Measurements from ENCODE around the gene KAT2B.
"Not testable (repeated sequence)": the region's sequence is repeated elsewhere in the genome, so short reads cannot be mapped to it uniquely, and the experiment has no call there.

Gene KAT2B

DNA sequence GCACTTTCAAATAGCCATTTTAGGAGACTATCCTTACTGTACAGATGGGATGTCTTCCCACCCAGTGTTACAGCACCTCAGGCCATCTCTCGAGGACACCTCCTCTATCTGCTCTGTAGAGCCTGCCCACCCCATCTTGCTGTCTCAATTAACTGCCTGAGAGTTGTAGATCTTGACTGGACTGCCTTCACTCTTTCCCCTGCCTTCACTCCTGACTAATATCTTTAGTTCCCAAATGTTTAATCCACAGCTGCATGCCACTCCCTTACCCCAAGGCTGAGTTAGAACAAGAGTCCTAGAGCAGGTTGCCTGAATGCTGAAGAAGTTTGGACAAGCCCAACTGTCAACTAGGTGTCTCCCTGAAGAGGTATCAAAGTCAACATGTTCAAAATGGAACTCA, 26.9 kb upstream of the KAT2B start:
- TF ChIP-seq, protein P1, sequence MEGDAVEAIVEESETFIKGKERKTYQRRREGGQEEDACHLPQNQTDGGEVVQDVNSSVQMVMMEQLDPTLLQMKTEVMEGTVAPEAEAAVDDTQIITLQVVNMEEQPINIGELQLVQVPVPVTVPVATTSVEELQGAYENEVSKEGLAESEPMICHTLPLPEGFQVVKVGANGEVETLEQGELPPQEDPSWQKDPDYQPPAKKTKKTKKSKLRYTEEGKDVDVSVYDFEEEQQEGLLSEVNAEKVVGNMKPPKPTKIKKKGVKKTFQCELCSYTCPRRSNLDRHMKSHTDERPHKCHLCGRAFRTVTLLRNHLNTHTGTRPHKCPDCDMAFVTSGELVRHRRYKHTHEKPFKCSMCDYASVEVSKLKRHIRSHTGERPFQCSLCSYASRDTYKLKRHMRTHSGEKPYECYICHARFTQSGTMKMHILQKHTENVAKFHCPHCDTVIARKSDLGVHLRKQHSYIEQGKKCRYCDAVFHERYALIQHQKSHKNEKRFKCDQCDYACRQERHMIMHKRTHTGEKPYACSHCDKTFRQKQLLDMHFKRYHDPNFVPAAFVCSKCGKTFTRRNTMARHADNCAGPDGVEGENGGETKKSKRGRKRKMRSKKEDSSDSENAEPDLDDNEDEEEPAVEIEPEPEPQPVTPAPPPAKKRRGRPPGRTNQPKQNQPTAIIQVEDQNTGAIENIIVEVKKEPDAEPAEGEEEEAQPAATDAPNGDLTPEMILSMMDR (conservative IDR thresholded peaks at IDR 0.05): no peak
- no peak overlapping the region for H3K27ac ChIP-seq

DNA sequence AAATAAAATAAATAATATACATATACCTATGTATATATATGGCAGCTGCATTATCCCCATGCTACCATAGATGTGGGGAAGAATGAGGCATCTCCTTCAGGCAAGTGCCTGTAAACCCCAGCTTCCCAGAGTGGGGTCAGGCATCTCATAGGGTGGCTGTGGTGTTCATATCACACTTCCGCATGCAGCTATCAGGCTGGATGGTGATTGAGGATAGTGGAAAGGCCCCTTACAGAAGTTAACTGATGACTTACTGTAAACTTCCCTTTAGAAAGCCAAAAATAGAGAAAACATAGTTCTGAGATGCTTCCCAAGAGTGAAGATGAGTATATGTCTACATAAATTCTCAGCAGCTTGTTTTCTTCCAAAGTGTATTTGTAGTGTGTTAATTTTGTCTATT, 24.7 kb upstream of the KAT2B start:
- no peak overlapping the region for H3K27ac ChIP-seq
- TF ChIP-seq, protein P1 (conservative IDR thresholded peaks at IDR 0.05): no peak

DNA sequence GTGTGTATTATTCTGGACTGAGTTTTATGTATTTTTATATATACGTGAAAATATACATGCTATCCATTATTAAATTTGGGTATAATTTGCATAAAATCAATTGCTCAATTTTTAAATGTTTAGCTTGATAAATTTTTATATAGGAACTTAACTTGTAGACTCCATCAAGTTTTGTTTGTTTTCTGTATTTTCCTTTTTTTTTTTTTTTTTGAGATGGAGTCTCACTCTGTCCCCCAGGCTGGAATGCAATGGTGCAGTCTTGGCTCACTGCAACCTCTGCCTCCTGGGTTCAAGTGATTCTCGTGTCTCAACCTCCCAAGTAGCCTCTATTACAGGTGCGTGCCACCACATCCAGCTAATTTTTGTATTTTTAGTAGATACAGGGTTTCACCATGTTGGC, 24.2 kb upstream of the KAT2B start:
- not testable (repeated sequence) for H3K27ac ChIP-seq

DNA sequence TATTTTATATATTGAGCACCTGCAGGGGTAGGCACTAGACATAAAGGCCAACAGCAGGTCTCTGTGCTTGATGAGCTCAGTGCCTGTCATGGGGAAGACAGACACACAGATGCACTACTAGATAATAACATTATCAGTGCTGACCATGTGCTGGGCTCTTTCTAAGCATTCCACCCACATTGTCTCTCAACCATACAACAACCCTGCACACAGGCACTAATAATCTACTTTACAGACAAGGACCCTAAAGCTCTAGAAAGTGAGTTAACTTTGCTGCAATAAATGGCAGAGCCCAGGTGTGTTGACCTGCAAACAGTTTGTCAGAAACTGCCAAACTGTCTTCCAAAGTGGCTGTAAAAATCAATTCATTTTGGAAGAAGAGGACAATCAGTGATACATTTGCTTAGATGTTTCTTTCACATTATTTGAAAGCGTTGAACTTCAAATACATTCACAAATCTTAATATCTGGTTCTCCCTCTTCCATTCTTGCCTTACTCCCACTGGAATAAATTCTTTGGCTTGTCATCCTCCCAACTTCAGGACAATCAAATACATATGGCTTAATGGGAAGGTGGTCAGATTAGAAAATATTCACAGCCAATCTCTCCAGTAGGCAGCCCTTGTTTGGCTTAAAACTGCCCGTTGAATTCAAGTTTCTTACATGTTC, 17.2 kb upstream of the KAT2B start:
- TF ChIP-seq, protein P1 (conservative IDR thresholded peaks at IDR 0.05): no peak
- H3K27ac ChIP-seq: peak overlapping the region; percentile 100

DNA sequence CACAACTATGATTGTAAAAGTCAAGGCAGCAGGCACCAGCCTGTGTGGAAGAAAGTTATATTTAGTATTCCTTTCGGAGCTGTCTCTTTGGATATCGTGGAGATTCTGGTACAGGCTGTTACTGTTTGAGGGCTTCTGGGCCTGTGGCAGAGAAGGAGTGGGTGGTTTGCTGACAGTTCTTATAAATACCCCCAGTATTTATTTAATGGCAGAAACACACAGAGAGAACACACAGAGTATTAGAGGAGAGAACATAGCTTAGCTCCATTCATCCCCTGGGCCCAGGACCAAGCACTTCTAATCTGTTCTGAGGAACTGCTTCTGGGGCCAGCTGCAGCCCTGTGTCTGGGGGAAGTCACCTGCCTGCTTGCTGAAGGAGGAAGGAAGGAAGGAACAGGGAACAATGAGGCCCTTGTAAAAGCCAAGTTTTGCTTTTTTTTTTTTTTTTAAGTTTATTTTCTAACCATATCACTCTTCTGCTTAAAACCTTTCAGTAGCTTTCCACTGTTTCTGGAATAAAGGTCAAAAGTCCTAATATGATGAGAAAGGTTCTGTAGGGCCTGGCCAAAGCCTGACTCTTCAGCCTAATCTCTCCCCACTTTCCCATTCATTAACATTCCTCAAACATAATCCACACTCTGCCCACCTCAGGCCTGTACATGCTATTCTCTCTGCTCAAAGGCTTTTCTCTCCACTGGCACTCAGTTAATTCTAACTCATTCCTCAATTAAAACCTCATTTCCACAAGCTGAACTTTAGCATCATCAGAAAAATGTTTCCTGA, 16.4 kb upstream of the KAT2B start:
- TF ChIP-seq, protein P1 (conservative IDR thresholded peaks at IDR 0.05): no peak
- H3K27ac ChIP-seq: peak overlapping the region; percentile 100

DNA sequence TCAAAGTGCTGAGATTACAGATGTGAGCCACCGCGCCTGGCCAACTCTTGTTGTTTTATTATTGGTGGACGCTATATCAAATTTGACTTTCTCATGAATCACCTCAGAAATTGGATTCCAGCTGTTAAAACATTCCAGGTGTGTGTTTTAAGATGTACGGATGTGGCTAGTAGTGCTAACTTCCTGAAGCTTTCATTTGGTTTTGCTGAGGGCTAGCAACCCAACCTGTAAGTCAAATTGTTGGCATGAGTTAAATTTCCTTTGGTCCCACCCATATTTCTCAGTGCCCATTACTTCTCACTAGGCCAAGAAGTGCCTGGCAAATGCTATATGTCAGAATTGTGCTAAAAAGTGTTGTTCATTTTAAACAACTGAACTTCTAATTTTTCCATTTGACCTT, 13.1 kb upstream of the KAT2B start:
- TF ChIP-seq, protein P1 (conservative IDR thresholded peaks at IDR 0.05): no peak
- peak overlapping the region; percentile 100 for H3K27ac ChIP-seq

DNA sequence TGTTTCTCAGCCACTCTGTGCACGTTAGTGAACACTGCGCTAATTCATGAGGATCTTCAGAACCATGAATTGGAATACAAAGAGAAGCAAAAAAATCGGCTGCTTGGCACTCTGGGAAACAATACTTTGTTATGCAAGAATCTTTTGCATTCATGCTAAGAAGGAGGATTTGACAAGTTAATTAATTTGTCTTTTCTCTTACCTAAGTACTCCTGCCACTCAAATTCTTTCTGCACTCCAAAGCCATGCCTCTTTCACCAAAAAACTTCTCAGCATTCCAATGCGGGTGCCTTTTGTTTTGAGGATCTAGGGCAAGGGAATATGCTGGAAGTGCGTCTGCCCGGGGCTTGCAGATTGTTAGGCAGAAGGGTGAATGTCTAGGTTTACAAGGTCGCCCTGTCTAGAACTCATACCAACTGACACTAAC, 11.3 kb upstream of the KAT2B start:
- TF ChIP-seq, protein P1 (conservative IDR thresholded peaks at IDR 0.05): no peak
- H3K27ac ChIP-seq: peak overlapping the region; percentile 100; the same call in 1 of the 2 replicates

DNA sequence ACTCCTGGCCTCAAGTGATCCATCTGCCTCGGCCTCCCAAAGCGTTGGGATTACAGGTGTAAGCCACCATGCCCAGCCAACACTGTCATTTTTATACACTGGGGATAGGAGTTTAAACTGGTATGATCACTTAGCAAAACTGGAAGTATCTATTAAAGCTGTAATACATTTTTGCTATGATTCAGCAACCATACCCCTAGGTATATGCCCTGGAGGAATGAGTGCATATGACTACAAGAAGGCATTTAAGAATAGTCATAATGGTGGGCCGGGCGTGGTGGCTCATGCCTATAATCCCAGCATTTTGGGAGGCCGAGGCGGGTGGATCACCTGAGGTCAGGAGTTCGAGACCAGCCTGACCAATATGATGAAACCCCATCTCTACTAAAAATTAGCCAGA, 8.3 kb upstream of the KAT2B start:
- H3K27ac ChIP-seq: not testable (repeated sequence)

All from VCaP (cell line).